K562 (cell line): ENCODE measurements around the gene FRYL. TPM values are rescaled to one million over a fixed set of nuclear protein-coding genes. Genes with fewer than 3 reads are reported as not detected.

ENCODE experiments used
- E2F1 ChIP-seq: sonication (generic); formaldehyde crosslinking; IDR thresholded peaks from 2 replicates; pipeline ENCODE4 v1.8.1; 2023; ENCODE audit warnings: mild to moderate bottlenecking, missing genetic modification reagents, moderate library complexity
- EP300 ChIP-seq: IDR thresholded peaks from 2 replicates; pipeline ENCODE4 v1.6.1; 2012; ENCODE audit warnings: low read length, improper control_type of control experiment
- FOXJ2 ChIP-seq: fragments of 200-800 bp; sonication (Bioruptor generic); IDR thresholded peaks from 2 replicates; pipeline ENCODE4 v1.6.1; 2016; ENCODE audit warnings: missing genetic modification characterization, missing compliant biosample characterization
- RAD21 ChIP-seq, 2 experiments: fragments of 250-450 bp in 1 of 2; fragments of 450-650 bp in 1 of 2; sonication (Bioruptor Pico) in 1 of 2; formaldehyde crosslinking in 1 of 2; IDR thresholded peaks in 1 of 2; conservative IDR thresholded peaks in 1 of 2; 2 replicates each; pipeline versions ENCODE4 v1.4.0 to v1.8.0; 2020 to 2022; ENCODE audit warnings: mild to moderate bottlenecking in 2 of 2, moderate library complexity in 1 of 2
- SMAD1 ChIP-seq: fragments of 150-350 bp; IDR thresholded peaks from 2 replicates; pipeline ENCODE4 v1.6.1; 2014; ENCODE audit warnings: low read length, low read depth; ENCODE audit not compliant: partially characterized antibody
- TCF3 ChIP-seq: sonication (generic); formaldehyde crosslinking; IDR thresholded peaks from 2 replicates; pipeline ENCODE4 v1.4.0; 2020; ENCODE audit warnings: mild to moderate bottlenecking, missing genetic modification reagents
- ZNF134 ChIP-seq: fragments of 250-450 bp; sonication (Bioruptor Pico); conservative IDR thresholded peaks from 2 replicates; pipeline ENCODE4 v1.4.0; 2020
- ZNF318 ChIP-seq, 2 experiments: fragments of 450-650 bp; IDR thresholded peaks; 2 replicates each; pipeline ENCODE4 v1.6.1; 2016; ENCODE audit warnings: mild to moderate bottlenecking in 2 of 2, borderline replicate concordance in 1 of 2, low read depth in 1 of 2, moderate library complexity in 1 of 2
- ZNF79 ChIP-seq: fragments of 250-450 bp; sonication (Bioruptor Pico); IDR thresholded peaks from 2 replicates; pipeline ENCODE4 v1.4.0; 2020; ENCODE audit warnings: low read depth, mild to moderate bottlenecking, moderate library complexity
- polyA plus RNA-seq, 8 experiments: library from polyadenylated mRNA; depleted of rRNA in 4 of 8; stranded (reverse) in 5 of 8; unstranded in 3 of 8; fragments of >200 nt; fragmentation: Nextera tagmentation in 2 of 8; fragmentation: Illumina TruSeq in 1 of 8; extraction: Ambion mirVana in 2 of 8; extraction: Trizol in 1 of 8; gene quantifications; 2 replicates each; pipeline versions ENCODE4 v1.2.1 to v1.2.3, GENCODE V29; 2011 to 2014; ENCODE audit warnings: inconsistent platforms in 1 of 8, missing spikeins in 1 of 8
- total RNA-seq, 7 experiments: library from RNA; depleted of rRNA in 6 of 7; stranded (reverse); fragments of >200 nt in 6 of 7; fragmentation: Illumina TruSeq in 2 of 7; extraction: Trizol in 2 of 7; gene quantifications; 2 replicates each; pipeline versions ENCODE4 v1.2.1 to v1.2.3, GENCODE V29; 2011 to 2021; ENCODE audit warnings: low replicate concordance in 1 of 7
- TF ChIP-seq, protein P1 (sequence below): sonication (generic); IDR thresholded peaks from 2 replicates; pipeline ENCODE4 v1.6.1; 2016
- TF ChIP-seq, protein P2 (sequence below), 2 experiments: IDR thresholded peaks in 1 of 2; conservative IDR thresholded peaks in 1 of 2; 2 replicates each; pipeline ENCODE4 v1.6.1; 2016; ENCODE audit warnings: low read depth in 2 of 2, mild to moderate bottlenecking in 1 of 2, missing compliant biosample characterization in 1 of 2, missing genetic modification characterization in 1 of 2, moderate library complexity in 1 of 2

FRYL gene
- total and polyA plus RNA-seq, 9 of the 15 experiments (the other 6 are each of a cell fraction or from before 2014, with no cell fraction given) = 7.2 to 34.9 (median 15.9) TPM

GRCh38 chr4:48698029-48698971, 81.8 kb downstream of the FRYL start (continued):
- TF ChIP-seq, protein P1, sequence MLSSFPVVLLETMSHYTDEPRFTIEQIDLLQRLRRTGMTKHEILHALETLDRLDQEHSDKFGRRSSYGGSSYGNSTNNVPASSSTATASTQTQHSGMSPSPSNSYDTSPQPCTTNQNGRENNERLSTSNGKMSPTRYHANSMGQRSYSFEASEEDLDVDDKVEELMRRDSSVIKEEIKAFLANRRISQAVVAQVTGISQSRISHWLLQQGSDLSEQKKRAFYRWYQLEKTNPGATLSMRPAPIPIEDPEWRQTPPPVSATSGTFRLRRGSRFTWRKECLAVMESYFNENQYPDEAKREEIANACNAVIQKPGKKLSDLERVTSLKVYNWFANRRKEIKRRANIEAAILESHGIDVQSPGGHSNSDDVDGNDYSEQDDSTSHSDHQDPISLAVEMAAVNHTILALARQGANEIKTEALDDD = peak; percentile 46; the same call in 1 of the 2 replicates
- no peak for TF ChIP-seq ZNF134 (CRISPR knock-in tag)
- TF ChIP-seq EP300 = peak; percentile 67
- 0 out of 4 replicates have a peak, but pooled peaks have one; percentile 31 to 60 for TF ChIP-seq ZNF318 (IDR thresholded peaks at IDR 0.05; ENCODE audit: borderline replicate concordance in 1 of 2, low read depth in 1 of 2)
- no peak for TF ChIP-seq ZNF79 (CRISPR knock-in tag)
- TF ChIP-seq TCF3 (CRISPR knock-in tag) = peak; percentile 79
- TF ChIP-seq SMAD1 = peak; percentile 89
- TF ChIP-seq E2F1 (CRISPR knock-in tag) = no peak
- TF ChIP-seq, protein P2, sequence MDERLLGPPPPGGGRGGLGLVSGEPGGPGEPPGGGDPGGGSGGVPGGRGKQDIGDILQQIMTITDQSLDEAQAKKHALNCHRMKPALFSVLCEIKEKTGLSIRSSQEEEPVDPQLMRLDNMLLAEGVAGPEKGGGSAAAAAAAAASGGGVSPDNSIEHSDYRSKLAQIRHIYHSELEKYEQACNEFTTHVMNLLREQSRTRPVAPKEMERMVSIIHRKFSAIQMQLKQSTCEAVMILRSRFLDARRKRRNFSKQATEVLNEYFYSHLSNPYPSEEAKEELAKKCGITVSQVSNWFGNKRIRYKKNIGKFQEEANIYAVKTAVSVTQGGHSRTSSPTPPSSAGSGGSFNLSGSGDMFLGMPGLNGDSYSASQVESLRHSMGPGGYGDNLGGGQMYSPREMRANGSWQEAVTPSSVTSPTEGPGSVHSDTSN (CRISPR knock-in tag; IDR thresholded peaks at IDR 0.05; ENCODE audit: low read depth) = no peak
- TF ChIP-seq, protein P2 (tag; conservative IDR thresholded peaks at IDR 0.05; ENCODE audit: low read depth) = peak; percentile 91
- TF ChIP-seq FOXJ2 = peak; percentile 79; the same call in 1 of the 2 replicates
- peak; percentile 5 to 19; a peak in 1 of 4 replicates for TF ChIP-seq RAD21 (CRISPR knock-in tag; conservative IDR thresholded peaks at IDR 0.05 in 1 of 2, IDR thresholded peaks at IDR 0.05 in 1 of 2)
